Esophagus muscularis mucosa (tissue), 3 donors: ENCODE measurements around the gene VAPB.
"Not testable (repeated sequence)": the region's sequence is repeated elsewhere in the genome, so short reads cannot be mapped to it uniquely, and the experiment has no call there.

Experiments used
- POLR2A ChIP-seq: fragments of 450-650 bp; IDR thresholded peaks from one replicate; pipeline ENCODE4 v1.6.1; 2017; ENCODE audit warnings: antibody characterized with exemption, moderate library complexity, mild to moderate bottlenecking, low read depth
- TF ChIP-seq, protein P1 (sequence below), 3 experiments: fragments of 200-600 bp in 2 of 3; fragments of 450-650 bp in 1 of 3; sonication (generic) in 2 of 3; IDR thresholded peaks; one replicate each; pipeline ENCODE4 v1.5.1; 2017 to 2019; ENCODE audit warnings: antibody characterized with exemption in 3 of 3, mild to moderate bottlenecking in 2 of 3, moderate library complexity in 1 of 3

DNA sequence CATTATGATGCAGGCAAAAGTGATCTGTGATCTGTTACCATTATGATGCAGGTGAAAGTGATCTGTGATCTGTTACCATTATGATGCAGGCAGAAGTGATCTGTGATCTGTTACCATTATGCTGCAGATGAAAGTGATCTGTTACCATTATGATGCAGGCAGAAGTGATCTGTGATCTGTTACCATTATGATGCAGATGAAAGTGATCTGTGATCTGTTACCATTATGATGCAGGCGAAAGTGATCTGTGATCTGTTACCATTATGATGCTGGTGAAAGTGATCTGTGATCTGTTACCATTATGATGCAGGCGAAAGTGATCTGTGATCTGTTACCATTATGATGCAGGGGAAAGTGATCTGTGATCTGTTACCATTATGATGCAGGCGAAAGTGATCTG, 38.5 kb downstream of the VAPB start:
- not testable (repeated sequence) for TF ChIP-seq POLR2A
- TF ChIP-seq, protein P1, sequence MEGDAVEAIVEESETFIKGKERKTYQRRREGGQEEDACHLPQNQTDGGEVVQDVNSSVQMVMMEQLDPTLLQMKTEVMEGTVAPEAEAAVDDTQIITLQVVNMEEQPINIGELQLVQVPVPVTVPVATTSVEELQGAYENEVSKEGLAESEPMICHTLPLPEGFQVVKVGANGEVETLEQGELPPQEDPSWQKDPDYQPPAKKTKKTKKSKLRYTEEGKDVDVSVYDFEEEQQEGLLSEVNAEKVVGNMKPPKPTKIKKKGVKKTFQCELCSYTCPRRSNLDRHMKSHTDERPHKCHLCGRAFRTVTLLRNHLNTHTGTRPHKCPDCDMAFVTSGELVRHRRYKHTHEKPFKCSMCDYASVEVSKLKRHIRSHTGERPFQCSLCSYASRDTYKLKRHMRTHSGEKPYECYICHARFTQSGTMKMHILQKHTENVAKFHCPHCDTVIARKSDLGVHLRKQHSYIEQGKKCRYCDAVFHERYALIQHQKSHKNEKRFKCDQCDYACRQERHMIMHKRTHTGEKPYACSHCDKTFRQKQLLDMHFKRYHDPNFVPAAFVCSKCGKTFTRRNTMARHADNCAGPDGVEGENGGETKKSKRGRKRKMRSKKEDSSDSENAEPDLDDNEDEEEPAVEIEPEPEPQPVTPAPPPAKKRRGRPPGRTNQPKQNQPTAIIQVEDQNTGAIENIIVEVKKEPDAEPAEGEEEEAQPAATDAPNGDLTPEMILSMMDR (IDR thresholded peaks at IDR 0.05): not testable (repeated sequence)
